IPS-18a (cell line): ENCODE data around the gene CDY2A.
"Not testable (repeated sequence)": the region's sequence is repeated elsewhere in the genome, so short reads cannot be mapped to it uniquely, and the experiment has no call there.

ENCODE experiments used
- H3K27ac ChIP-seq: one replicate; pipeline ENCODE4 v1.5.1; 2013; ENCODE audit warnings: low read length
- H3K27me3 ChIP-seq: one replicate; pipeline ENCODE4 v1.6.1; 2013; ENCODE audit warnings: mild to moderate bottlenecking, low read length; ENCODE audit not compliant: control insufficient read depth, insufficient read depth
- H3K36me3 ChIP-seq: one replicate; pipeline ENCODE4 v1.6.1; 2013; ENCODE audit warnings: low read depth, low read length; ENCODE audit not compliant: control insufficient read depth
- H3K4me1 ChIP-seq: one replicate; pipeline ENCODE4 v1.6.1; 2013; ENCODE audit warnings: low read depth, low read length; ENCODE audit not compliant: control insufficient read depth
- H3K4me3 ChIP-seq: one replicate; pipeline ENCODE4 v1.5.1; 2013; ENCODE audit warnings: low read length
- H3K9ac ChIP-seq: one replicate; pipeline ENCODE4 v1.6.1; 2013; ENCODE audit warnings: mild to moderate bottlenecking, low read length, moderate library complexity
- H3K9me3 ChIP-seq: one replicate; pipeline ENCODE4 v1.6.1; 2013; ENCODE audit warnings: low read depth, low read length; ENCODE audit not compliant: control insufficient read depth

The CDY2A gene

GRCh38 chrY:18073464-18073863 is 47.9 kb downstream of the CDY2A start:
- not testable (repeated sequence) for H3K27ac ChIP-seq, H3K27me3 ChIP-seq, H3K9ac ChIP-seq, H3K9me3 ChIP-seq, H3K4me1 ChIP-seq, H3K4me3 ChIP-seq, H3K36me3 ChIP-seq
